Activated effector memory CD4-positive, alpha-beta T cell treated with Interleukin-2 at 50 U/mL for 16 hours (primary cell): ENCODE data around the gene ADH5.
"Not testable (repeated sequence)": the region's sequence is repeated elsewhere in the genome, so short reads cannot be mapped to it uniquely, and the experiment has no call there.

Experiments used
- DNase-seq: peaks from one replicate; pipeline ENCODE4 v3.0.0-alpha.2; 2020

The ADH5 gene

DNA sequence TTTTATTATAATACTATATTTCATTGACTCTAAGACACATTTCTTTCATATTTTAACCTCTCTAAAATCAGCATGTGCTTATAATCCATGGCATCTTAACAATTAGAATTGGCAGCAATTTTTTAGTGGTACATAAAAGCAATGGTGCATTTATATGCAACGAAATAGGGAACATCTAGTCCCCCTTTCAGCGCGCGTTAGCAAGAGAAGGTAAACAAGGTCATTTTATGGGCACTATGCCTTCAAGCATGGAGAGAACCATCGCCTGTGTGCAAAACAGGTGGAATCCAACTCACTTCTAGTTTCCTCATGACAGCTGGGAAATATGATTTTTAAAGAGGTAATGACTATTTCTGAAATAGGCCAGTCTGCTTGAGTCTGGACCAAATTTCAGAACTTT is 6.4 kb downstream of the ADH5 start:
- DNase-seq, result no peak

DNA sequence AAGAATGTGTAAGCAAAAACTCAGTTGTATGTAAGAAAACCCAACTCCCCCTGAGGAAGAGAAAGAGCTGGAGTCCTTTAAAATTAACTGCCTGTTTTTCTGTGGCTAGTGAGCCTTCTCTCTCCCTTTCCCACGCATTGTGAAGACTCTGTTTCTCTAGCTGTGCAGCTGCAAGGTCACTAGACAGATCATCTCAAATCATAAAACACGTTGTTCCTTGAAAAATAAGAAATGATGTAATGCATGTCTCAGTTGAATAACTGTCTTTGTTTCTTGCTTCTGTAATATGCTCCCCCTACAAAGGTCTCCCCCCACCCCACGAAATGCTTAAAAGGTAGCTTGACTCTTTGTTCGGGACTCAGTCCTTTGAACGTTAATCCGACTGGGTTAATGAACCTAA is 7.7 kb downstream of the ADH5 start:
- not testable (repeated sequence) for DNase-seq

DNA sequence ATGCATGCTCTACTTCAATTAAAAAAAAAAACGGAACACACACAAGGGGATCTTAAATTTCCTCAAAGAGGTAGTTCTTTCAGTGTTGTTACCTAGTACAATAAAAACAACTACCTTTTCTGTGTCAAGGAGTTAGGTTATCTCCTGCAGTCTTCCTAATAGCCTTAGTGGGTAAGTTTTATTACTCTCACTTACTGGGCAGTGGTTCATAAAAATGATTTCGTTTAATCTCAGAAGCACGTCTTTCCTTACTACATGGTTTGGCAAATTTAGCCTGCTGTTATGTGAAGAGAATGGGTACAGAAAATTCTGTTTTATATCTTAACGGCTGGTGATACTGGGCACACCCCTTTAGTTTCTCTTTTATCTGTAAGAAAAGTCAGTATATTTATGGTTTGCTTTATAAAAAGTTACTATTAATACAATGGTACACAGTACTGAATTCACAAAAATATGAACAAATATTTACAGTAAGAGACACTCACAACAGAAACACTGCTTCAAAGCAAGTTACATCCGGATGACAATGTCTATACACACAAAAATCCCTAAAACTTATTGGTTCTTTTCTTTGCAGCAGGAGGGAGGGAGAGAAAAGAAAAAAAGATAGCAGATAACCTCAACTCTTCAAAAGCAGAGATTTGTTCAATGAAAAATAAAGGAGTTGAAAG is 8.8 kb downstream of the ADH5 start:
- no peak for DNase-seq

DNA sequence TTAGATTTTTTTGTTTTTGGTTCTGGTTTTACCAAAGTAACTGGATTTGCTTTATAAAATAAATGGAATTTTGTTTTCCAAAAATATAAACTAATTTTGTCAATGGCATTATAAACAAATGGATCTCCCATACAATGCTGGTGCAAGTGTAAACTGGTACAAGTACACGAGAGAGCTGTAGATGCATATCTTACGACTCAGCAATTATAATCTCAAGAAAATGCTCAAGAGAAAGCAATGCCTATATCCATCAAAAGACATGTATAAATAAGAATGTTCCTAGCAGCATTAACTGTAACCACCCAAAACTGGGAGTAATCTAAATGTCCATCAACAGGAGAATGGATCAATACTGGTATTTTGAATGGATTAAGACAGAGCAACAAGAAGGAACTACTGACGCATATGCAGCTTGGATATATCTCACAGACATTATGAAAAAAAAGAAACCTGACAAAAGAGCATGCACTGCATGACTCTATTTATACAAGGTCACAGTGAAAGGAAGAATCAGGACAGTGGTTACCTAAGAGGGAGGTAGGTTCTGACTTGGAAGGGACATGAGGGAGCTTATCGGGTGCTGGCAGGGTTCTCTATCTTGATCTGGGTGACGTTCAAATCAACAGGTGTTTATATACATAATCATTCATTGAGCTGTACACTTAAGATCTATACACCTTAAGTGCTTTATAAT is 9.5 kb downstream of the ADH5 start:
- no peak for DNase-seq

DNA sequence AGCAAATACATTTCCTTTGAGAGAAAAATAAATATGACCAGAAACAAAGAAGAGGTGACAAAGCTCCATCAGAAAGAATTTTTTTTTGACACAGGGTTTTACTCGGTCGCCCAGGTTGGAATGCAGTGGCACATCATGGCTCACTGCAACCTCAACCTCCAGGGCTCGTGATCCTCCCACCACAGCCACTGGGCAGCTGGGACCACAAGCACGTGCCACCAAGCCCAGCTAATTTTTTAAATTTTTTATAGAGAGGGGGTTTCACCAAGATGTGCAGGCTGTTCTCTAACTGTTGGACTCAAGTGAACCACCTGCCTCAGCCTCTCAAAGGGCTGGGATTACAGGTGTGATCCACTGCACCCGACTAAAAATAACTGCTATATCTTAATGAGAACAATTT is 10.3 kb downstream of the ADH5 start:
- DNase-seq, result no peak

DNA sequence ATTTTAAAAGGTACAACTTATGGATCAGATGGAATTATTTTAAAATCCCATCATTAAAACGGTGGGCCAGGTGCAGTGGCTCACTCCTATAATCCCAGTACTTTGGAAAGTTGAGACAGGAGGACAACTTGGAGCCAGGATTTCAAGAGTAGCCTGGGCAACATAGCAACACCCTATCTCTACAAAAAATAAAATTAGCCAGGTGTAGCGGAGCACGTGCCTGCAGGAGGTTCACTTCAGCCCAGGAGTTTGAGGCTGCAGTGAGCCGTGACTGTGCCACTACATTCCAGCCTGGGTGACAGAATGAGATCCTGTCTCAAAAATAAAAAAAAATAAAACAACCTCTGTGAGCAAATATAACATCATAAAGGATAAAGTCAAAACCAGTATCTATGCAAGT is 11.4 kb downstream of the ADH5 start:
- DNase-seq, result no peak

DNA sequence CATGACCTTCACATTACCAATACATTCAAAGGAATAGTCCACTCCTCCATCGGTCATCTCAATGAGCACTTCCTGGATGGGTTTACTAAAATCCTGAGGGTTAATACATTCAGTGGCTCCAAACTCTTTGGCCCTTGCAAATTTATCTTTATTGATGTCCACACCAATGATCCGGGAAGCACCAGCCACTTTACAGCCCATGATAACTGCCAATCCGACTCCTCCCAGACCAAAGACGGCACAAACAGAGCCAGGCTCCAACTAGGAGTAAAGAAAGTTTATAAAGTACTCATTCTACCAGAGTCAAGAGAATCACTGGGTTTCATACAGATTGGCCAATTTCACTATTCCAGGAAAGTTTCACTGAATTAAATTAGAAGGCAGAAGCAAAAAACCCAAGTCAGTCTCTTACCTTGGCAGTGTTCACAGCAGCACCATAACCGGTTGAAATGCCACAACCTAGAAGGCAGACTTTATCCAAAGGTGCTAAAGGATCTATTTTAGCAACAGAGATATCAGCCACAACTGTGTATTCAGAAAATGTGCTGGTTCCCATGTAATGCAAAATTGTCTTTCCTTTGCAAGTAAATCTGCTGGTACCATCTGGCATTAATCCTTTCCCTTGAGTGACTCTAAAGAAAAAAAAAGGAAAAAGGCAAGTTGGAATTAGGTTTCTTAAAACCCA is 12.2 kb downstream of the ADH5 start:
- no peak for DNase-seq

DNA sequence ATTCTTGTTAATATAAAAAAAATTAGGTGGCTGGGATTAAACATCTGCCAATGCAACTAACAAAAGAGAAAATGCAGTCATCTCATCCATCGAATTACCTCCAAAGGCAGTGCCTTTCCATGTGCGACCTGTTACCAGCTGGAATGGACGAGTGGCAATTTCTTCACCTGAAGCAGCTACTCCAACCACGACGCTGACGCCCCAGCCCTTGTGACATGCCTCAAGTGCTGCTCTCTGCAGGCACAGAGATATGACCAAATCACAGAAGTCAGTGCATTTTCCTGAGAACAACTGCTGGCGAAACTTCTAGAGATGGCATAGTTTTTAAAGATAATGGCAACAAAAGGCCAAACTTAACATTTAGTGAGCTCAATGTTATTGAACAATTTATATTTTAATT is 13.8 kb downstream of the ADH5 start:
- DNase-seq, result no peak

DNA sequence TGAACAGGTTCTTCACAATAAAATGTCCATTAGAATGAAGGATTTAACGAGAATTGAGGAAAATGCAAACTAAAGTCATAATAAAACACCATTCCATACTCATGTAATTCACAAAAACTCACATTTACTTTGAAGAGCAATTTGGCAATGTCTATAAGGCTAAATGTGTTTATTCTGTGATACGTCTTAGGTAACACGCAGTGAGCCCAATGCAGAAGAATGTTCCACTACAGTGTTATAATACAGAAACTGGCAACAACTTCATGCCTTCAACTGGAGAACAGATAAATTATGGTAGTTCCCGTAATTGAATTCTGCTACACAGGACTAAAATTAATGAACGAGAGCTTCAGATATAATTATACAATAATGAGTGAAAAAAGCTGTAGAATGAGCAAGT is 17.4 kb downstream of the ADH5 start:
- DNase-seq, result no peak

DNA sequence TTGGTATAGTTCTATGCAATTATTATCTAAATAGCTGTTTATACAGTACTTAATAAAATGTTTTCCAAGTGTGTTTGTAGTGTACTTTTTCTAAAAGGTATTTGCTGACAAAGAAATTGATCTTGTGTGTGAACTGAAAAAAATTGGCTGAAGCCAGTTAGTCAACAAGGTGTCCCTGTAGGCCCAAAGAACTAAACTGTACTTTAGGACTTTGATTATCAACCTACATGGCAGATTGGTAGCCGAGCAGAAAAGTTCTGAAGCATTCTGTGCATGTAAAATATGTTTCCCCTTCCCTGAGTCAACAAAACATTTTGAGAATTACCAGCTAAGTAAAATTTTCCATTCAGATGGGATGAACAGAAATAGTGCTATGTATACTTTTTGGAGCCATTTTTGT is 21.0 kb downstream of the ADH5 start:
- no peak for DNase-seq

DNA sequence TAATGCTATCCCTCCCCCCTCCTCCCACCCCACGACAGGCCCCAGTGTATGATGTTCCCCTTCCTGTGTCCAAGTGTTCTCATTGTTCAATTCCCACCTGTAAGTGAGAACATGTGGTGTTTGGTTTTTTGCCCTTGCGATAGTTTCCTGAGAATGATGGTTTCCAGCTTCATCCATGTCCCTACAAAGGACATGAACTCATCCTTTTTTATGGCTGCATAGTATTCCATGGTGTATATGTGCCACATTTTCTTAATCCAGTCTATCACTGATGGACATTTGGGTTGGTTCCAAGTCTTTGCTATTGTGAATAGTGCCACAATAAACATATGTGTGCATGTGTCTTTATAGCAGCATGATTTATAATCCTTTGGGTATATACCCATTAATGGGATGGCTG is 23.1 kb downstream of the ADH5 start:
- not testable (repeated sequence) for DNase-seq

DNA sequence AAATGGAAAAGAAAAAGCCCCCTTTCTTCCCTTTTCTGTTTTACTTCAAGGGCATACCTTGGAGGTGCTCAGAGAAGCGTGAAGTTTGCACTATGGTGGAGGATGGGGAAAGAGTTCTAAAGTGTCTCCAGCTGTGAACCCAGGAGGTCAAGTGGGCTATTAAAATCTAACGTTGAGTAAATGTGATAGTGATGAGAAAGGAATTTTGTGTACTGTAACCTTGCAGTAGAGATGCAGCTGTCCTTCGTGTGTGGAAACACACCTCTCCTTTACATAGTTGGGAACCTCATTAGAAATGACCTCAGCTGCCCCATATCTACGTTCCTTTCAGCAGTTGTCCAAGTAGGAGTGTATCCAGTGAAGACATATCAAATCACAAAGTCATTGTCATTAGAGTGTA is 26.5 kb downstream of the ADH5 start:
- no peak for DNase-seq

DNA sequence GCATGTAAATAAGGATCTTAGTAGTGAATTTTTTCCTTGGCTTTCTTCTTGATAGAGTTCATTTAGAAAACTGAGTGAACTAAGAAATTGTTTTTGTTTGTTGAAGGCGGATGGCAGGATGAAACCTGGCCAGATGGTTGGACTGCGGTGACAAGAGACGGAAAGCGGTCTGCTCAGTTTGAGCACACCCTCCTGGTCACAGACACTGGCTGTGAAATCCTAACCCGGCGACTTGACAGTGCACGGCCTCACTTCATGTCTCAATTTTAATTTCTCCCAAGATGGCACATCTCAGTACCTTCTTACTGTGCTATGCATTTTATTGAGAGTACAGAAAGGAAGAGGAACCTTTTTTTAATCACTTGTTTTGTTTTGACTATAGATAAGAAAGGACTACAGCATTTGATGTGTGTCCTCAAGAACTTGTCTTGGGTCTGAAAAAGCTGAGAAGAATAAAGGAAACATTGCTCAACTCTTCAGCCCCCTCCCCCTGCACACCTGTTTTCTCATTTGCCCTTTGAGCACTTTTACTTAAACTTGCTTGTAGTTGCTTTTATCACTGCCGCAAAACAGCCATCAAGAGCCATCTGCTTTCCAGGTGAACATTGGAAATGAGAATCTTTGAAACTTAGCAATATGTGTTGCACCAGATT is 27.4 kb downstream of the ADH5 start:
- DNase-seq, result no peak

DNA sequence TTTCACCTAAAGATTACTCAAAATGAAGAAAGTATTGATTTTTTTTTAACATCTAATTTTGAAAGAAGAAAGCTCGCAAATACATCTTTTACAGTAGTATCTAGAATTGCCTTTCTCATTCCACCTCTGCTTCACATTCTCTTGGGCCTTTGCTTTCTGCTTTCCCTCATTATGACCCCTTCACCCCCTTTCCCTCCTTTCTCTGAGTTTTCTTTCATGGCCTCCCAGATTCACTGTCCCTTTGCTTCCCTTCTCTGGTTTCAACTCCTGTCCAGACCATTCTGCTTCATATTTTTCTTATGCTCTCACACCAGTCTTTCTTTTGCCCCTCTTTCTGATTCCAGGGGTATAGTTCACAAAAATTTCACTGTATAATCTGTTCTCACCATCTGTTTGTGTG is 29.0 kb downstream of the ADH5 start:
- no peak for DNase-seq

DNA sequence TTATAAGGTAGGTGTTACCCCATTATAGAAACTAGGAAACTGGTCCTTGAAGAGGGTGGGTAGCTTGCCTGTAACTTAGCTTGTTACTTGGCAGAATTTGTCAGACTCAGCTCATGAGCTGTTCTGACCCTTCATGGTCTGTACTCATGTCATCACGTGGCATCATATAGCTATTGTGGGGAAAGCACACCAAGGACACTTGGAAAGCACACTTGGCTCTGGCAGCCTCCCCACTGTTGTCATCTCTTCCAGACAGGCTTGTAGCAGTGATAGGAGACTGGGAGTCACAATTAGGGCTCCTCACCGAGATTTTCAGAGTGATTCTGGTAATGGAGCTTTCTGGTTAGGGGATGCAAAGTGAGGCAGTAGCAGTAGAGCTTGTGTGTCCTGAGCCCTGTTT is 30.4 kb downstream of the ADH5 start:
- no peak for DNase-seq

DNA sequence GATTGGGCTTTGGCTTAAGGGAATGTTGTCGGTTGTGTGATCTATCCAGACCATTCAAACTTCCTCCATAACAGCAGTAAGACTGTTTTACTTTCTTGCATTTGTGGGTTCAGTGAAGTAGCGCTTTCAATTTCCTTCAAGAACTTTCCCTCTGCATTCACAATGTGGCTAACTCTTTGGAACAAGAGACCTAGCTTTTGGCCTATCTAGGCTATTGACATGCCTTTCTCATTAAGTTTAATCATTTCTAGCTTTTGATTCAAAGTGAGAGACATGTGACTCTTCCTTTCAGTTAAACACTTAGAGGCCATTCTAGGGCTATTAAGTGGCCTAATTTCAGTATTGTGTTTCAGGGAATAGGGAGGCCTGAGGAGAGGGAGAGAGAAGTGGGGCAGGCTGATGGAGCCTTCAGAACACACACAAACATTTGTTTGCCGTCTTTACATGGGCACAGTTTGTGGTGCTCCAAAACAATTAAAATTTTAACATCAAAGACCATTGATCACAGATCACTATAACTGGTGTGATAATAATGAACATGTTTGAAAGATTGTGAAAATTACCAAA is 34.1 kb downstream of the ADH5 start:
- no peak for DNase-seq

DNA sequence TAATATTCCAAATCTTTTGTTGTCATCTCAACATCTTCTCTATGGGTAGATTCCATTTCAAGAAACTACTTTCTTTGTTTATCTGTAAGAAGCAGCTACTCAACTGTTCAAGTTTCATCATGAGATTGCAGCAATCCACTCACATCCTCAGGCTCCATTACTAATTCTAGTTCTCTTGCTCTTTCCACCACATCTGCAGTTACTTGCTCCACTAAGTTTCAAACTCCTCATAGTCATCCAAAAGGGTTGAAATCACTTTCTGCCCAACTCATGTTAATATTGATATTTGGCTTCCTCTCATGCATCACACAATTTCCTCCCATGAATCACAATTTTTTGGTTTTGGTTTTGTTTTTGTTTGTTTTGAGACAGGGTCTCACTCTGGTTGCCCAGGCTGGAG is 35.7 kb downstream of the ADH5 start:
- no peak for DNase-seq

DNA sequence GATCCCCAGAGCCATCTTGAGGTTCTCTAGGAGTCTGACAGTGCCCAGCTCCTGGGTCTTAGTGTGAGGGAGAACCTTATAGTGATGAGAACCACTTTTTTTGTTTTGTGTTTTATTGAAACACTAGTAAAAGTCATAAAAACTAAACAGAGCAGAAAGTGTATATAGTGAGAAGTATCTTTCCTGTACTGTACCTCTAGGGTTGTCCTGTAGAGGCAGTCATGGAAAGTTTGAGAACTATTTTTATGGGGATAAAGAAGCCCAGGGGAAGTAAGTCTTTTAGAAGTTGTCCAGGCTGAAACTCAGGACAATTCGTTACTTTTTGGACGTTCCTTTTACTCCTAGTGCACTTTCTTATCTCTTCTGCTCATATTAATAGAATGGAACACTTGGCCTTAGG is 40.9 kb downstream of the ADH5 start:
- DNase-seq, result no peak

DNA sequence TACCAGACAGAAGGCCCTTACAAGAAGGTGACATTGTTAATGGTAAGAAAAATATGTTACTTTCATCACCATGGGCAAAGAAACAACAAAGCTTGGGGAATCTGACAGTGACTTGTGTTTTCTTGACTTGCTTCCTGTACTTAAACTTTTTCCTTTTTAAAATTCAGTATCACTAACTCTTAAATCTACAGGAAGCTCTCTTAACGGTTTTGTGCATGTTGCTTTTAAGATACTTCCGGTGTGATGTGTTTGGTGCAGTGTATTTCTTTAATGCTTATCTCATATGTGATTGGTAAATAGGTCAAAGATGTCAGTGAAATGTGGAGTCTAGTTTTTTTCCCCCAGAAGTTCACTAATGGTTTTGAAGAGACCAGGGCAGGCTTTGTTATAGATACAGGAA is 45.2 kb downstream of the ADH5 start:
- DNase-seq, result no peak

DNA sequence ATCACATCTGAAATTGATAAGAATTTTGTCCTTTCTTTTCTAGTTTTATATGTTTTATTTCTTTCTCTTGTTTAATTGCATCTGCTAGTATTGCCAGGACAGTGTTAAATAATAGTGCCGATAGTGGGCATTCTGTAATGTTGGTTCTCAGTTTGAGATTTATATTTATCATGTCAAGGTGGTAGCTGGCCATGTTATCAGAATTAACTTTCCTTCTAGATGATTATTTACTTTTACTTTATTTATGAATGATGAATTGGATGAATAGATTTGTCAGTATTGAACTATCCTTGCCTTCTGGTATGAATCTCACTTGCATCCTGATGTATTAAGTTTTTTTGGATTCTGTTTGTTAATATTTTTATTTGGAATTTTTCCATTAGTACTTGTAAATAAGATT is 50.4 kb downstream of the ADH5 start:
- no peak for DNase-seq

DNA sequence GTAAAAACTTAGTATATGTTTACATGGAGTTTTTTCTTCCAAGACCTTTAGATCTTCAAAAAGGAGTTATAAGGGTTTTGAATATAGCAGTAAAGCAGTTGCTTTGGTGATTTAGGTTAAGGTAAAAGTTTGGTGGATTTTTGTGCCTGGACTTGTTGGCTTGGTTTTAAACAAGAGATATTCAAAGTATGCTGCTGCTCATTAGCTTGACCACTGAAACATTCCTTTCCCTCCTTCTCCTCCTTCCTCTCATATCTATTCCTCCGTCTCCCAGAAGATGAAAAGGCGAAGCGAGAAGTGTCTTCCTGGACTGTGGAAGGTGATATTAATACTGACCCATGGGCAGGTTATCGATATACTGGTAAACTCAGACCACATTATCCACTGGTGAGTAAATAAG is 54.6 kb downstream of the ADH5 start:
- DNase-seq, result no peak

DNA sequence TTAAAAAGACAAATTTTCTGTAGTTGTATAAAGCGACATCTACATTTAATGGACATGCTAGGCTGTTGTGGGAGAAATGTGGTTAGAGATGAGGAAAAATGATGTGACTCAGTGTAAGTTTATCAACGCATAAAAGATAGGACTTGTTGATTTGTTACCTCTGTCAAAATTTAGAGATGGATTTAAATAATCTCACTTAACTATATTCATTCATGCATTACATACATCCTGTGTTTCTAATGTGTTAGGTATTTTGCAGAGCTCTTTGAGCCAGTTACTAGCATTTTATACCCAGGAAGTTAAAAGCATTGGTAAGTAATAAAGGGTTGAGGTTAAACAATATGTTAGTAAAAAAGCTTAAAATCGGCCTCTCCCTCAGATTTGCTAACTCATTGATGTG is 58.7 kb downstream of the ADH5 start:
- DNase-seq, result no peak

DNA sequence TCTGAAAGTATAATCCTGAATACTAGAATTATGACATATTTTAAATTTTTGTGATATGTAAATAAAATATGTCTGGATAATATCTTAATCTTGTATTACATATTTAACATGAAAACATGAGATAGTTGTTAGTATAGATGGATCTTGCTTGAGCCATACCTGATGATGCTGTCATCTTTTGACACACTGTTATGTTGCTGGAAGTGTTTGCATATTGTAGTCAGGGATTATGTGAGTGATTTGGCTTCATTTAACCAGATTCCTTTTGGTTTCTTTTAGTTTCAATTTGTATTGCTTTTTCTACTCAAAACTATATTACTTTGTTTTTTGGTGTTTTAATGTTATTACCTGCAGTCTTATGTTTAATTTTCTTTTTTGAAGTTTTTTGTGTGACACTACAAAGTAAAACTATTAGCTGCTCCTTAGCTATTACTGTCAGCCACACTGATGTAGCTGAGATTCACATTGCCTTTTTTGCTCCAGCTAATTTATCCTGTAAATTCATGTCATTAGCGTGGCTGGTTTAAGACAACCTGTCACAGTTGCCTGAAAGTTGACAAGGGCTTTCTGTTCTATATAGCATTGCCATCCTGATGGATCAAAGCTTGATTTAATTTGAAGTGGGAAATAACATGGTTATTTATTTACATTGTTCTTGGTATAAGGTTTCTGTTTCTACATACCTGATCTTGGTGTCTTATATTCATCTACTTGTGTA is 59.4 kb downstream of the ADH5 start:
- no peak for DNase-seq
